Stomach (tissue), 9 donors: ENCODE data around the gene WASF3. TPM values are rescaled to one million over a fixed set of nuclear protein-coding genes. Genes with fewer than 3 reads are reported as not detected.

ENCODE experiments used
- DNase-seq, 2 donors: peaks; one replicate each; pipeline versions ENCODE4 v3.0.0 to v3.0.0-alpha.2; 2013 to 2019
- H3K27ac ChIP-seq, 5 donors: fragments of 200-600 bp in 4 of 5; sonication (generic) in 4 of 5; one replicate each; pipeline ENCODE4 v1.5.1; 2013 to 2019; ENCODE audit warnings: mild to moderate bottlenecking in 1 of 5, moderate library complexity in 1 of 5
- H3K27me3 ChIP-seq, 3 donors: fragments of 200-600 bp; sonication (generic); one replicate each; pipeline ENCODE4 v1.5.1; 2017 to 2019; ENCODE audit warnings: mixed run types in 1 of 3
- H3K36me3 ChIP-seq, 4 donors: fragments of 200-600 bp; sonication (generic); 1 replicate in 3 of 4; 2 replicates in 1 of 4; pipeline ENCODE4 v1.5.1; 2016 to 2019
- H3K4me1 ChIP-seq, 4 donors: fragments of 200-600 bp; sonication (generic); one replicate each; pipeline ENCODE4 v1.5.1; 2016 to 2019
- H3K4me3 ChIP-seq, 4 donors: fragments of 200-600 bp; sonication (generic) in 3 of 4; one replicate each; pipeline ENCODE4 v1.5.1; 2016 to 2019; ENCODE audit warnings: mild to moderate bottlenecking in 1 of 4
- H3K9me3 ChIP-seq, 4 donors: fragments of 200-600 bp; sonication (generic); one replicate each; pipeline ENCODE4 v1.5.1; 2016 to 2019
- CTCF ChIP-seq, 7 experiments: fragments of 450-650 bp in 4 of 7; fragments of 200-600 bp in 3 of 7; sonication (generic) in 3 of 7; IDR thresholded peaks; one replicate each; pipeline ENCODE4 v1.5.1; 2016 to 2019; ENCODE audit warnings: antibody characterized with exemption in 7 of 7, control low read depth in 2 of 7, mild to moderate bottlenecking in 1 of 7
- EP300 ChIP-seq: sonication (generic); formaldehyde crosslinking; IDR thresholded peaks from one replicate; pipeline ENCODE4 v1.6.1; 2017; ENCODE audit warnings: antibody characterized with exemption
- POLR2A ChIP-seq, 4 donors: fragments of 450-650 bp; IDR thresholded peaks; one replicate each; pipeline ENCODE4 v1.6.1; 2016; ENCODE audit warnings: antibody characterized with exemption in 4 of 4, control low read depth in 2 of 4, mild to moderate bottlenecking in 1 of 4, moderate library complexity in 1 of 4
- POLR2AphosphoS5 ChIP-seq, 3 donors: sonication (generic); formaldehyde crosslinking; IDR thresholded peaks; one replicate each; pipeline ENCODE4 v1.6.1; 2016; ENCODE audit warnings: antibody characterized with exemption in 3 of 3
- WGBS, 5 donors: extraction: QIAGEN DNeasy Blood & Tissue Kit in 3 of 5; methylation state at CpG; one replicate each; pipeline versions ENCODE4 v1.1.5 to v1.1.7; 2013 to 2018; 5-methylcytosine and 5-hydroxymethylcytosine counted together
- intact Hi-C: fragments of 100-400 bp; cut with DNase I; formaldehyde crosslinking; loops from one replicate; pipeline ENCODE4 v1.15.1; 2023; ENCODE audit warnings: low total_unique reads
- polyA plus RNA-seq, 3 donors: library from polyadenylated mRNA; stranded (reverse); fragments of 200-250 nt; gene quantifications; one replicate each; pipeline ENCODE4 v1.2.3, GENCODE V29; 2013
- total RNA-seq, 5 donors: library from RNA; depleted of rRNA; stranded (reverse); fragments of >200 nt; gene quantifications; one replicate each; pipeline versions ENCODE4 v1.1.0 to v1.2.3, GENCODE V29; 2014 to 2016
- donor health status: healthy with polysubstance abuse.
- donor health status: Bipolar disorder and iron deficiency.
- donor health status: healthy.

Gene WASF3
- total and polyA plus RNA-seq, 8 donors, result 0.87 to 12.8 (median 10.2) TPM

- Histone ChIP-seq H3K4me3 (no peak overlapping the region), H3K4me1 (peaks cover 0 to 12% (median 0%) of the 10 kb centered on the region in 4 donors), H3K27ac (no peak overlapping the region), H3K9me3 (no peaks in the 10 kb centered on the region), H3K27me3 (no peaks in the 10 kb centered on the region), H3K36me3 (no peaks in the 10 kb centered on the region)
- intact Hi-C loops, result no loop called here
- WGBS, 5 donors, result 73 to 83% (median 75%) methylated on average over 4 of the region's 4 CpGs
- peak in 1 of 2 donors; percentile 20 for DNase-seq
- no peak for TF ChIP-seq POLR2AphosphoS5 (IDR thresholded peaks at IDR 0.05)
- TF ChIP-seq CTCF (IDR thresholded peaks at IDR 0.05), result no peak
- TF ChIP-seq POLR2A (IDR thresholded peaks at IDR 0.05), result no peak
- TF ChIP-seq EP300, result no peak
Measured at GRCh38 chr13:26658448-26659385, 101.2 kb downstream of the WASF3 start.

GRCh38 chr13:26660185-26660584, 102.7 kb downstream of the WASF3 start:
- DNase-seq, result no peak
- H3K4me1 ChIP-seq, result peaks cover 0 to 12% (median 0%) of the 10 kb centered on the region in 4 donors
- 72 to 90% (median 83%) methylated on average over 5 of the region's 5 CpGs for WGBS, 5 donors
- no peak for TF ChIP-seq EP300
- TF ChIP-seq CTCF (IDR thresholded peaks at IDR 0.05), result no peak
- TF ChIP-seq POLR2AphosphoS5 (IDR thresholded peaks at IDR 0.05), result no peak
- TF ChIP-seq POLR2A (IDR thresholded peaks at IDR 0.05), result no peak
- H3K9me3 ChIP-seq, result no peaks in the 10 kb centered on the region
- no peak overlapping the region for H3K27ac ChIP-seq
- H3K36me3 ChIP-seq, result no peaks in the 10 kb centered on the region
- no peaks in the 10 kb centered on the region for H3K27me3 ChIP-seq
- H3K4me3 ChIP-seq, result no peak overlapping the region
- intact Hi-C loops, result no loop called here

DNA sequence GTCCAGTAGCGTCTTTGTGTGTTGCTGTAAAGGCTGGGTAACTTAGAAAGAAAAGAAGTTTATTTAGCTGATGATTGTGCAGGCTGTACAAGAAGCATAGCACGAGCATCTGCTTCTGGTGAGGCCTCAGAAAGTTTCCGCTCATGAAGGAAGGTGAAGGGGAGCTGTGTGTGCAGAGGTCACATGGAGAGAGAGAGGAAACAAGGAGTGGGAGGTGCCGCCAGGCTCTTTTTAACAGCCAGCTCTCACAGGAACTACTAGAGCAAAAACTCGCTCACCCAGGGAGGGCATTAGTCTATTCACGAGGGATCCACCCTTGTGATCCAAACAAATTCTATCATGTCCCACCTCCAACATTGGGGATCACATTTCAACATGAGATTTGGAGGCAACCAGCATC, 103.3 kb downstream of the WASF3 start:
- intact Hi-C loops, result no loop called here
- WGBS, 5 donors, result 78 to 93% (median 85%) methylated on average over 6 of the region's 6 CpGs
- Histone ChIP-seq H3K4me3 (no peak overlapping the region), H3K27ac (no peak overlapping the region), H3K9me3 (no peaks in the 10 kb centered on the region), H3K4me1 (peaks cover 0 to 12% (median 0%) of the 10 kb centered on the region in 4 donors), H3K27me3 (no peaks in the 10 kb centered on the region), H3K36me3 (no peaks in the 10 kb centered on the region)
- TF ChIP-seq POLR2A (IDR thresholded peaks at IDR 0.05), result no peak
- no peak for TF ChIP-seq POLR2AphosphoS5 (IDR thresholded peaks at IDR 0.05)
- TF ChIP-seq EP300, result no peak
- TF ChIP-seq CTCF (IDR thresholded peaks at IDR 0.05), result no peak
- peak in 1 of 2 donors; percentile 23 for DNase-seq

- intact Hi-C loops, result no loop called here
- Histone ChIP-seq H3K27me3 (no peaks in the 10 kb centered on the region), H3K4me3 (no peak overlapping the region), H3K36me3 (peaks cover 0 to 10% (median 2%) of the 10 kb centered on the region in 4 donors), H3K9me3 (no peaks in the 10 kb centered on the region), H3K27ac (no peak overlapping the region), H3K4me1 (peaks cover 0 to 4% (median 0%) of the 10 kb centered on the region in 4 donors)
- 36 to 50% (median 41%) methylated on average over 4 of the region's 4 CpGs for WGBS, 5 donors
- no peak for TF ChIP-seq POLR2AphosphoS5 (IDR thresholded peaks at IDR 0.05)
- no peak for TF ChIP-seq CTCF (IDR thresholded peaks at IDR 0.05)
- no peak for TF ChIP-seq POLR2A (IDR thresholded peaks at IDR 0.05)
- no peak for TF ChIP-seq EP300
- DNase-seq, result peak in 1 of 2 donors; percentile 41
Measured at GRCh38 chr13:26663791-26664190, 106.3 kb downstream of the WASF3 start.
